WI38 (cell line): ENCODE results near the gene FREM2.

Source experiments
- H3K4me3 ChIP-seq: 2 replicates; pipeline ENCODE4 v1.5.1; 2011; ENCODE audit warnings: low read depth, mild to moderate bottlenecking, control low read depth, low read length
- TF ChIP-seq, protein P1 (sequence below): IDR thresholded peaks from 2 replicates; pipeline ENCODE4 v1.5.1; 2012; ENCODE audit warnings: low read depth, mild to moderate bottlenecking, control low read depth, low read length

Gene FREM2

DNA sequence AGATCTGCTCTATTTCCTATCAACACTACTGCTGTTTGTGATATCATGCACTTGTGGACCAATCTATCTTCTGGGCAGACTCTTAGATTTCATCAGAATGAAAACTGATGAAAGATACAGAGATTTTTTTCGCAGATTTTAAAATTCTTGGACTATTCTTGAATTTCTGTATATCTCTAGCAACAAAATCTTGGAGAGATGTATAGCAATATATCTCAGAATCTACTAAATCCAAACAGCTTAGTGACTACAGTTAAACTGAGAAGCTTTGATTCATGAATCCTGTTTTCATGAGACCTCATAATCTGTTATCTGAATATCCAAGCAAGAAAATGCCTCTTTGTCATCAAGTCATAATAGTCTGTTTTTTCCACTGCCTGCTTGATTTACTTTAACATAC, 28.0 kb upstream of the FREM2 start:
- H3K4me3 ChIP-seq = no peak overlapping the region
- TF ChIP-seq, protein P1, sequence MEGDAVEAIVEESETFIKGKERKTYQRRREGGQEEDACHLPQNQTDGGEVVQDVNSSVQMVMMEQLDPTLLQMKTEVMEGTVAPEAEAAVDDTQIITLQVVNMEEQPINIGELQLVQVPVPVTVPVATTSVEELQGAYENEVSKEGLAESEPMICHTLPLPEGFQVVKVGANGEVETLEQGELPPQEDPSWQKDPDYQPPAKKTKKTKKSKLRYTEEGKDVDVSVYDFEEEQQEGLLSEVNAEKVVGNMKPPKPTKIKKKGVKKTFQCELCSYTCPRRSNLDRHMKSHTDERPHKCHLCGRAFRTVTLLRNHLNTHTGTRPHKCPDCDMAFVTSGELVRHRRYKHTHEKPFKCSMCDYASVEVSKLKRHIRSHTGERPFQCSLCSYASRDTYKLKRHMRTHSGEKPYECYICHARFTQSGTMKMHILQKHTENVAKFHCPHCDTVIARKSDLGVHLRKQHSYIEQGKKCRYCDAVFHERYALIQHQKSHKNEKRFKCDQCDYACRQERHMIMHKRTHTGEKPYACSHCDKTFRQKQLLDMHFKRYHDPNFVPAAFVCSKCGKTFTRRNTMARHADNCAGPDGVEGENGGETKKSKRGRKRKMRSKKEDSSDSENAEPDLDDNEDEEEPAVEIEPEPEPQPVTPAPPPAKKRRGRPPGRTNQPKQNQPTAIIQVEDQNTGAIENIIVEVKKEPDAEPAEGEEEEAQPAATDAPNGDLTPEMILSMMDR = no peak

- no peak overlapping the region for H3K4me3 ChIP-seq
- TF ChIP-seq, protein P1 = no peak
These were observed 25.7 kb upstream of the FREM2 start for GRCh38 chr13:38661010-38661675.

- H3K4me3 ChIP-seq = no peak overlapping the region
- TF ChIP-seq, protein P1 = no peak
These were observed 24.5 kb upstream of the FREM2 start for GRCh38 chr13:38662362-38662761.

GRCh38 chr13:38664906-38665305, 22.0 kb upstream of the FREM2 start:
- H3K4me3 ChIP-seq = no peak overlapping the region
- TF ChIP-seq, protein P1 = no peak

DNA sequence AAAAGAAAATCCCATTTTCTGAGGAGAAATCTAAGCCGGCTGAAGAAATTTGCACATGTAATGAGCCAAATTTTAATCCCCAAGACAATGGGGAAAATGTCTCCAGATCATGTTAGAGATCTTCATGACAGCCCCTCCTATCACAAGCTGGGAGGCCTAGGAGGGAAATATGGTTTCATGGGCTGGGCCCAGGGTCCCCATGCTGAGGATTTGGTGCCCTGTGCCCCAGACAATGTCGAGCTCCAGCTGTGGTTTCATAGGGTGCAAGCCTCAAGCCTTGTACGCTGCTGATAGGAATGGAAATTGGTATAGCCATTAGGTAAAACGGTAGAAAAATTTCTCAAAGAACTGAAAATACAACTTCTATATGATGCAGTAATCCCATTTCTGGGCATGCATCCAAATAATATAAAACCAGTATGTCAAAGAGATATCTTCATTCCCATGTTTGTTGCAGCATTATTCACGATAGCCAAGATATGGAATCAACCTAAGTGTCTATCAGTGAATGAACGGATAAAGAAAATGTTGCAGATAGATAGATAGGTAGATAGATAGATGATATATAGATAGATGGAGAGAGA, 19.3 kb upstream of the FREM2 start:
- TF ChIP-seq, protein P1 = no peak
- H3K4me3 ChIP-seq = no peak overlapping the region

- no peak overlapping the region for H3K4me3 ChIP-seq
- TF ChIP-seq, protein P1 = no peak
These were observed 17.5 kb upstream of the FREM2 start for GRCh38 chr13:38669234-38669964.

- TF ChIP-seq, protein P1 = no peak
- no peak overlapping the region for H3K4me3 ChIP-seq
These were observed 16.2 kb upstream of the FREM2 start for GRCh38 chr13:38670627-38671026.
